22Rv1 (cell line): ENCODE results near the gene PMPCA.

ENCODE experiments used
- ZFX ChIP-seq: fragments of 450-650 bp; IDR thresholded peaks from 2 replicates; pipeline ENCODE4 v1.6.1; 2017; ENCODE audit warnings: antibody characterized with exemption, borderline replicate concordance
- TF ChIP-seq, protein P1 (sequence below): fragments of 450-650 bp; IDR thresholded peaks from 2 replicates; pipeline ENCODE4 v1.5.1; 2017; ENCODE audit warnings: mild to moderate bottlenecking

DNA sequence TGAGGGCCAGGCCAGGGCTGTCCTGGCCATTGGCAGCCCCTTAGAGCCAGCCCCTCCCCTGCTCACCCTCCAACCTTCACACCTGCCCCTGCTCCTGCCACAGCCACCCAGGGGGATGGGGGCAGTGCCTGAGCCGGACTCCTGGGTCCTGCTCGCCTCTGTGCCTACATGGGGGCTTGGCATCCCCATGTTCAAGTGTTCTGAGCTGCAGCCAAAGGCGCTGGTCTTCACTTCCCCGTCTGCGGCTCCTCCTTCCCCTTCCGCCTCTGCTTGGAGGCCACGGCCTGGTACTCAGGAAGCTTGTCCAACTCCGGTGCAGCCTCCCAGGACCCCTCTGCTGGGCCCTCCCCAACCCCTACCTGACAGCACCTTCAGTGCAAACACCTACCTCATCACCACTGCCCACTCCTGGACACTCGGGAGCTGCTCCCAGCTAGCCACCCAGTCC is 44.7 kb upstream of the PMPCA start:
- TF ChIP-seq, protein P1, sequence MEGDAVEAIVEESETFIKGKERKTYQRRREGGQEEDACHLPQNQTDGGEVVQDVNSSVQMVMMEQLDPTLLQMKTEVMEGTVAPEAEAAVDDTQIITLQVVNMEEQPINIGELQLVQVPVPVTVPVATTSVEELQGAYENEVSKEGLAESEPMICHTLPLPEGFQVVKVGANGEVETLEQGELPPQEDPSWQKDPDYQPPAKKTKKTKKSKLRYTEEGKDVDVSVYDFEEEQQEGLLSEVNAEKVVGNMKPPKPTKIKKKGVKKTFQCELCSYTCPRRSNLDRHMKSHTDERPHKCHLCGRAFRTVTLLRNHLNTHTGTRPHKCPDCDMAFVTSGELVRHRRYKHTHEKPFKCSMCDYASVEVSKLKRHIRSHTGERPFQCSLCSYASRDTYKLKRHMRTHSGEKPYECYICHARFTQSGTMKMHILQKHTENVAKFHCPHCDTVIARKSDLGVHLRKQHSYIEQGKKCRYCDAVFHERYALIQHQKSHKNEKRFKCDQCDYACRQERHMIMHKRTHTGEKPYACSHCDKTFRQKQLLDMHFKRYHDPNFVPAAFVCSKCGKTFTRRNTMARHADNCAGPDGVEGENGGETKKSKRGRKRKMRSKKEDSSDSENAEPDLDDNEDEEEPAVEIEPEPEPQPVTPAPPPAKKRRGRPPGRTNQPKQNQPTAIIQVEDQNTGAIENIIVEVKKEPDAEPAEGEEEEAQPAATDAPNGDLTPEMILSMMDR, result no peak
- no peak for TF ChIP-seq ZFX
